ENCODE results near the gene NEK5. TPM values are rescaled to one million over a fixed set of nuclear protein-coding genes. Genes with fewer than 3 reads are reported as not detected.

NEK5 gene
- total and polyA plus RNA-seq, 2 of the 8 experiments (the other 6 are each of a cell fraction or from before 2014, with no cell fraction given): 0.12 to 0.35 TPM

- Histone ChIP-seq H3K27ac (ENCODE audit: low read depth, low read length) (no peak overlapping the region), H3K4me3 (ENCODE audit: extremely low read depth in 1 of 4, insufficient read depth in 2 of 4, low read depth in 3 of 4, low read length in 4 of 4) (no peak overlapping the region), H2BK15ac (ENCODE audit: low read length) (no peak overlapping the region), H2AK5ac (ENCODE audit: low read depth, low read length) (no peak overlapping the region), H3K4me2 (ENCODE audit: insufficient read depth in 1 of 2, low read depth in 2 of 2, low read length in 2 of 2) (no peak overlapping the region), H3K79me2 (ENCODE audit: control insufficient read depth in 1 of 2, insufficient read depth in 2 of 2, low read length in 2 of 2) (no peaks in the 10 kb centered on the region), H3K23me2 (ENCODE audit: low read depth, low read length) (no peaks in the 10 kb centered on the region), H3K23ac (ENCODE audit: insufficient read length) (no peak overlapping the region), H2BK20ac (ENCODE audit: low read length) (no peak overlapping the region), H2BK120ac (replicated peaks; ENCODE audit: low read depth, low read length) (no peak overlapping the region), H3K18ac (ENCODE audit: extremely low read depth, low read length) (no peak overlapping the region), H4K8ac (ENCODE audit: extremely low read depth, insufficient read depth, low read length) (no peak overlapping the region), H4K91ac (replicated peaks; ENCODE audit: insufficient read length, low read length) (no peak overlapping the region), H3K79me1 (ENCODE audit: low read depth, low read length) (no peaks in the 10 kb centered on the region), H2BK5ac (ENCODE audit: low read depth, low read length) (no peak overlapping the region), H4K20me1 (replicated peaks in 1 of 2; ENCODE audit: control insufficient read depth in 1 of 2, insufficient read depth in 2 of 2, low read length in 2 of 2) (no peaks in the 10 kb centered on the region), H3K14ac (ENCODE audit: insufficient read length) (no peak overlapping the region), H3K9ac (replicated peaks in 1 of 4; ENCODE audit: extremely low read depth in 1 of 4, low read depth in 3 of 4, low read length in 3 of 4) (no peak overlapping the region), H3K4me1 (replicated peaks in 1 of 4; ENCODE audit: control insufficient read depth in 3 of 4, insufficient read depth in 4 of 4, low read length in 3 of 4) (no peaks in the 10 kb centered on the region), H2AFZ (ENCODE audit: low read length) (no peak overlapping the region), H3K36me3 (ENCODE audit: control insufficient read depth in 2 of 4, insufficient read depth in 4 of 4, low read length in 3 of 4) (no peaks in the 10 kb centered on the region), H3K27me3 (replicated peaks in 1 of 4; ENCODE audit: control insufficient read depth in 3 of 4, extremely low read depth in 1 of 4, insufficient read depth in 3 of 4, low read length in 3 of 4) (no peaks in the 10 kb centered on the region), H3K4ac (replicated peaks; ENCODE audit: insufficient read length, low read depth, low read length) (no peak overlapping the region), H2BK12ac (ENCODE audit: low read depth, low read length) (no peak overlapping the region), H4K5ac (ENCODE audit: insufficient read length, low read depth, low read length) (no peak overlapping the region), H3K9me3 (ENCODE audit: insufficient read depth in 2 of 2, low read depth in 1 of 2, low read length in 1 of 2) (no peaks in the 10 kb centered on the region), H3K56ac (replicated peaks; ENCODE audit: insufficient read length, low read depth, low read length) (no peak overlapping the region)
- FAIRE-seq (no peak), DNase-seq (ENCODE audit: low read depth in 1 of 2, low spot score in 2 of 2) (no peak)
- WGBS, 2 experiments (ENCODE audit: extremely low coverage in 1 of 2, insufficient coverage in 1 of 2, insufficient read length in 1 of 2, insufficient replicate concordance in 2 of 2, low coverage in 1 of 2, low lambda C conversion rate in 2 of 2, missing lambda C conversion rate in 1 of 2): 92% methylated on average over 3 of the region's 3 CpGs; no CpG with 5 or more reads in 1 of the 2 experiments
- ChIA-PET POLR2A (ENCODE audit: partially characterized antibody) (interaction anchor here (0.7 kb wide), 1 partner anchor 442 kb away, joined by 4 read pairs; no protein-coding TSS in a partner anchor), CTCF (ENCODE audit: partially characterized antibody) (no interaction called here)
- TF ChIP-seq SAP30 (IDR thresholded peaks at IDR 0.05; ENCODE audit: insufficient read depth, insufficient replicate concordance, low read length): no peak
- no peak for TF ChIP-seq TCF12 (IDR thresholded peaks at IDR 0.05; ENCODE audit: low read depth, low read length)
- TF ChIP-seq NANOG (IDR thresholded peaks at IDR 0.05; ENCODE audit: insufficient read depth, low read depth, low read length, poor library complexity, severe bottlenecking): no peak
- TF ChIP-seq MAX (IDR thresholded peaks at IDR 0.05): no peak
- TF ChIP-seq RFX5 (IDR thresholded peaks at IDR 0.05; ENCODE audit: borderline replicate concordance, low read depth, low read length): no peak
These were observed 139.8 kb downstream of the NEK5 start for GRCh38 chr13:51988988-51989618.

All from H1 (cell line).